SH-SY5Y (cell line): Measurements from ENCODE around the gene FBXO15.

Experiments used
- GATA2 ChIP-seq: IDR thresholded peaks from 2 replicates; pipeline ENCODE4 v1.6.1; 2011; ENCODE audit warnings: mild to moderate bottlenecking, low read depth, low read length
- GATA3 ChIP-seq: IDR thresholded peaks from 2 replicates; pipeline ENCODE4 v1.6.1; 2011; ENCODE audit warnings: low read depth, mild to moderate bottlenecking, low read length, moderate library complexity

DNA sequence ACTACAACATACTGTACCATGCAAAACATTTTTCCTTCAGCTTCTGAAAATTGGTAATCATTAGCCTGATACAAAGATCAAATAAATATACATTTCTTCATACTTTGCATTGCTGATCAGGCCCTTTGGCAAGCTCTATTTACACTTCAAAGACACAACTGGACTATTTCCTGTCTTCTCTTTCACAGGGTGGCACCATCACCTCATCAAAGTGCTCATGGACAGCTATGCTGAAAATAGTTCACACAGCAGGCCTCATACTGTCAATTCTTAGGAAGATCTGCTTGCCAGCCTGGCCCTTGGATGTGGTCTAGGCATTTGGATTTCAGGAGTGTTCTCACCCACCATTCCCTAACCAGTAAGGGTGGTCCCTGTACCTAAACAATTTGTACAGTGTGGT lies 33.9 kb downstream of the FBXO15 start:
- TF ChIP-seq GATA3 (no peak), GATA2 (no peak)
